ENCODE data around the gene PRKAG2.

PRKAG2 gene

DNA sequence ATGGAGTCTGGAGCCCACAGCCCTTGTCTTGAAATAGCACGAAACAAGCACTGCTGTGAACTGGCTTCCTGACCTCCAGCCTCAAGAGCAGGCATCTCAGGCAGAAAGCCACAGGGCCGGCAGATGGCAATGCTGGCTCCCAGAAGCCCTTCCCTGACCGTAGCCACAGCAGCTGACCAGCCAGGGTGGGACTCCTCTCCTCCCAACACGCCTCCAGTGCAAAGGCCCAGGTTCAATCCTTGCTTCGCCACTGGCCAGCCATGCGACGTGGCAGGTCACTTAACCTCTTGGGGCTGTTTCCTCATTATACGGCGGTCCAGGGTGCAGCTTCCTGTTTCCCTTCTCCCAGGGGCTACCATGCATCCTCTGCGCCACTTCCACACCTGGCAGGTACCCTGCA lies 12.8 kb downstream of the PRKAG2 start:
- DNase-seq: no peak

DNA sequence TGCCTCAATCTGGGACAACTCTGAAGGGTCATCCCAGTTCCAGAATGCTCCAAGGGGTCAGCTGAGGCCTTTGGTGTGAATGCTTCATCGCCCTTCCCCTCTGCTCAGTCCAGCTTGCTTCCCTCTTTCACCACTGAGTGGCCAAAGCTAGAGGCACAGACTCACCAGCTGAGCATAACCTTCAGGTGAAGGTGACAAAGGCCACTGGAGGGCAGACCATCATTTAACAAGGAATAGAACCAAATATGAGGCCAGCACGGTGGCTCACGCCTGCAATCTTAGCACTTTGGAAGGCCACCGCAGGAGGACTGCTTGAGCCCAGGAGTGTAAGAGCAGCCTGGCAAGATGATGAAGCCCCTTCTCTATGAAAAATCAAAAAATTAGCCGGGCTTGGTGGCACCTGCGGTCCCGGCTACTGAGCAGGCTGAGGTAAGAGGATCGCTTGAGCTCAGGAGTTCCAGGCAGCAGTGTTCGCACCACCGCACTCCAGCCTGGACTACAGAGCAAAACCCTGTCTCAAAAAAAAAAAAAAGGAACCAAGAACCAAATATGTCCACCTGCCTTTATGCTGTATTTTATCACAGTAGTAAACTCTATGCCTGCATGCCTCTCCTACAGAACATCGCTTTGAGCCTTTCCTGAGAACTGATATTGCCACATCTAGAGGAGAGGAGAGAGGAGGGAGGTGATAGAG lies 13.4 kb downstream of the PRKAG2 start:
- DNase-seq: no peak

DNA sequence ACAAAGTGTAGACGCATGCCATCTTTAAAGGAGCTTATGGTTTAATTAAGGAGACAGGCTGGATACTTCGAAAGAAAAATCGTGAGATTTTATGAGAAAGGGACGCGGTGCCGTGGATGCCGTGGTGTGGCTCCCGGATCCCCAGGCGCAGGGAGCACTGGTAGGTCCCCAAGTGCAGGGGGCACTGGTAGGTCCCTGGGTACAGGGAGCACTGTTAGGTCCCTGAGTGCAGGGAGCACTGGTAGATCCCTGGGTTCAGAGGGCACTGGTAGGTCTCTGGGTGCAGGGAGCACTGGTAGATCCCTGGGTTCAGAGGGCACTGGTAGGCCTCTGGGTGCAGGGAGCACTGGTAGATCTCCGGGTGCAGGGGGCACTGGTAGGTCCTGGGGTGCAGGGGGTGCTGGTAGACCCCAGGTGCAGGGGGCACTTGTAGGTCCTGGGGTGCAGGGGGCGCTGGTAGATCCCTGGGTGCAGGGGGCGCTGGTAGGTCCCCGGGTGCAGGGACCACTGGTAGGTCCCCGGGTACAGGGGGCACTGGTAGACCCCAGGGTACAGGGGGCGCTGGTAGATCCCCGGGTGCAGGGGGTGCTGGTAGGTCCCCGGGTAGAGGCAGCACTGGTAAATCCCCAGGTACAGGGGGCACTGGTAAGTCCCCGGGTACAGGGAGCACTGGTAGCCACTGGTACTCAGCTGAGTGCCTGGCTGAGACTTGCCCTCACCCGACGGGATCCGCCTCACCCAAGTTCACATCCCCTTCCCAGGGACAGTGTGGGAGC lies 14.1 kb downstream of the PRKAG2 start:
- no peak for DNase-seq

DNA sequence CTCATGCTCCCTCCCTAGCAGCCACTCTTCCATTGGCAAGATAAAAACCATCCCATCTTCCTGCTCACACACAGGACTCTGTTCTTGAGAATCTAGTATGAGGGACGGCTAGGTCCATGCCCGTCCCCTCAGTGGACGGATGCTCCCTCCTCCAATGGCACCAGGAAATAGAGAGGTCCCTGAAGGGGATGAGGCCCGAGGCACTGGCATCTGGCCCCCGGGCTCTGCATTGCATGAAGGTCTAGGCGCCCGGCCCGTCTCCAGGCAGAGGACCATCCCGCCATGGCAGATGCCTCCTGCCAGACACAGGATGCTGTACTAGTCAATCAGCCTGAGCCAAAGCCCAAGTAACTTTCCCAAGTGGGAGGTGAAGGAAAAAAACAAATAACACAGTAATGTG lies 15.0 kb downstream of the PRKAG2 start:
- DNase-seq: no peak

DNA sequence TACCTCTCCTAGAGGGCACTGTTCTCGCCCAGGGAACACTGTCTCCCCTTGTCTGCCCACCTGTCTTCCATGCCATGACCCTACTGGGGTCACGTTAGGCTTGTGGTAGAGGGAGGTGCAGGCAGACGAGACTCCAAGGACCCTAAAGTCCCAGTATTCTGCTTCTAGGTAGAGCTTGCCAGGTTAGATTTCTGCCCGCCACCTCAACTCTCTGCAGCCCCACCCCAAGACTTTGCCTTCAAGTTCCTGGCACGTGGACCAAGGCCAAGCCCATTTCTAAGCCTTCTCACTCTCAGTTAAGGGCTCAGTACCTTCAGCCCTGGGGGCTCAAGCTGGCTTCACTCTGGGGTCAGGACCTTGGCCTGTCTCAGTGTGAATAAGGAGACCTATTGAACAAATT lies 16.1 kb downstream of the PRKAG2 start:
- no peak for DNase-seq

DNA sequence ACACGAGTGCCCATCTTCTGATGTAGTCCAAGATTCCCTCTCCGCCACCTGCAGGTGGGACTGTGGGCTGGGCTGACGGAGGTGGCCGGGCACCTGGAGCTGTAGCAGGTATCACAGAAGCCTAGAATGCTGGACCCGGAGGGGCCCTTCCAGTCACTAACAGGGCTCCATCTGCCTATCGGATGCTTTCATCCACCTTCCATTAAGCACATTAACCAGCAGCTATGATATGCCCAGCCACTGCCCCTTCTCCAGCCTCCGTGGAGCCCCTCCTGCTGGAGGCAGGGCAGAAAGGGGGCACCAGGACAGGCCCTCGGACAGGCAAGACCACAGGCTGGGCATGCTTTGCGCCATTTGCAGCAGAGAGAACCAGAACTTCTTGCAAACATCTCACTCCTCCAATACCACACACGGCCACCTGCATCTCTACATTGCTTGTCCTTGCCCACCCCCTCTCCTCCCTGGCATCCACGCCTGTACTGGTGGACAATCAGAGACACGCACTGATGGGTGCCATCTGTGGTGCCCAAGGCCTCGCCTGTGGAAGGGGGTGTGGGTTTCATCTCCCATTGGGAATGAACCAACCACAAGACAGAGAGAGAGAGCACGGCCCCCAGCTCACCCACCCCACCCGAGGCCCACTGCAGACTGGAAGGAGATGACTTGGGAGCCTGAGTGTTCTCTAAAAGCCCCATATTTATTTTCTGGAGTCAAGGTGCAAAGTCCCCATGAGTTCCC lies 16.8 kb downstream of the PRKAG2 start:
- DNase-seq: no peak

DNA sequence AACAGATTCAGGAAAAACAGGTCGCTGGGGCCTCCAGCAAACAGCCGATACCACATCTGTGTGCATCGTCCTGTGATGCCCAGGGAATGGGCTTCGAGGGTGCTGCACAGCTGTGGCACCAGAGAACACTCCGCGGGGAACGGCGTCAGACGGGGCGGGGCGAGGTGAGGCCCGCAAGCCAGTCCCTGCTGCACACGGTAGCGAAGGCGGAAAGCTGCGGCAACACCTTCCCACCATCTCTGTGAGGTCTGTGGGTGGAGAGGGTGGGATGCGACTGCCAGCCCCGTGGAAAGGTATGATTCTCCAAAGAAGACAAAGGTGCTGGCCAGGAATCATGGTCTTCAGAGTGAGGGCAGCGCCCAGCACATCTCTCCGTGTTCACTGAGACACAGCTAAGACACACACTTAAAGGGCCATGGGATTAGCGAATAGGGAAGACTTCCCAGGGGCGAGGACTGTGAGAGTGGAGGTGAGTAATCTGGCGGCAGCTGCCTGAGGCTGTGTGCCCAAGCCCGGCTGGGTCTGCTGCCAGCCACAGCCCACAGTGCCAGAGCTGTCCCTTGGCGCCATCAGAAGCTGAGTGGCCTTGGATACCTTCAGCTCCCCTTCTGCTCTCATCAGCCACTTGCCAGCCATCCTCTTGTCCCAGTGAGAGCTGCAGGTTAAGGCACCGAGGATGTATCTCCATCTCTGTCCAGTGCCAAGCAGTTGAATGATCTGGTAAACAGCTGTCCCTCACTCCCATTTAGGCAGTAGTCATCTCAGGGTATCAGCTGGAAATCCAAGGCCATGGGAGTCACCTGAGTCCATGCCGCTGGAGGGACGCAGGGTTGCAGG lies 17.6 kb downstream of the PRKAG2 start:
- no peak for DNase-seq

DNA sequence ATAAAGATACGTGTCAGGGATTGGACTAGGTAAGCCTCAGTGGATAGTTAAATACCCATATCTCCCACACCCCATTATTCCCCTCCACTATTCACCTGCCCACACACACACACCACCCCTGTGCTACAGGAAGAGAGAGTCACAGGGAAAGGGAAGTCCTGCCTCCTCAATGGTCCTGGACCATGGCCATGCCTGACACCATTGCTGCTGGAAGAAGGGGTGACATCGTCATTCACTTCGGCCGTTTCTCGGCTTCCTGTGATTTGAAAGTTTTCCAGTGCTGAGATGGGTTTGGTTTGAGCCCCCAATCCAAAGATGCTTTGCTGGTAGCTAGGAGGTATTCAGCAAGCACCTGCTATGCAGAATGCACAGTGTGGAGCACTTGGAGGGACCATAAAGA lies 18.5 kb downstream of the PRKAG2 start:
- no peak for DNase-seq

DNA sequence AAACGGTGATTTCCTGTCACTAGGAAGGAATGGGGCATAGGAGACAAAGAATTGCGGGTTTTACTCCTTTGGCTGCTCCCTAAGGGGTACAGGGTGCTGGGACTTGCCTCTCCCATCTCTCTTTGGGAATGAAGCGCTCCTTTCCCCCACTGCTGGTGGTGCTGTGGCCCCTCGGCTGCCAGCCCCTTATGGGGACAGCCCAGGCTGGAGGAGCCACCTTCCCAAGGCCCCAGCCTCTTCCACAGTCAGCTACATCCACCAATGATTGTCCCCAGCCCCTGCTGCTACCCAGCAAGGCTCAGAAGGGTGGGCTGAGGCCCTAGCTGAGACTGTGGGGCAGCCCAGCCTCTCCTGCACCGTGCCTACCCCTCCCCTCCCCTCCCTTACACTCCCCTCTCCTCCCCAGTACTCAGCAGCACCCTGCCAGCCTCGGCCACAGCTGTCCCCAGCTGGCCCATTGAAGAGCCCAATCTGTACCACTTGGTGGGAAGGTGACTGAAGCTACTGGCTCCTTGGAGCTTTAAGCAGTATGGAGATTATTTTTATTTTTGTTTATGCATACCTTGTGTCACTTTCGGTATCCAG lies 19.0 kb downstream of the PRKAG2 start:
- DNase-seq: no peak

DNA sequence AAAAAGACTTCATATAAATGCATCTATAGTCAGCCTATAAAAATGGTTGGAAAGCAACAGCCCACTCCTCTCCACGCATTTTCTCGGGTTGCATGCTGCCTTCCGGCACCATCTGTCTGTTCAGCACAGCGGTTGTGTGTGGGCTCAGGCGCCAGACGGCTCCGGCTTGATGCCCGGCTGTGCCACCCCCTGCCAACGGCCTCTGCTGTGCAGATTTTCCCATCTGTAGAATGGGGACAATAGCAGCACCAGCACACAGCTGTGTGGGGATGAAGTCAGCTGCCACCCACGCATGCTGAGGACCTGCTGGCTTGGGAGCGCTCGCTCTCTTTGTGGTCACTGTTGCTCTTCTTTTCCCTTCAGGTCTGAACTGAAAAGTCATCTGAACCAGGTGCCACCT lies 19.5 kb downstream of the PRKAG2 start:
- DNase-seq: no peak

DNA sequence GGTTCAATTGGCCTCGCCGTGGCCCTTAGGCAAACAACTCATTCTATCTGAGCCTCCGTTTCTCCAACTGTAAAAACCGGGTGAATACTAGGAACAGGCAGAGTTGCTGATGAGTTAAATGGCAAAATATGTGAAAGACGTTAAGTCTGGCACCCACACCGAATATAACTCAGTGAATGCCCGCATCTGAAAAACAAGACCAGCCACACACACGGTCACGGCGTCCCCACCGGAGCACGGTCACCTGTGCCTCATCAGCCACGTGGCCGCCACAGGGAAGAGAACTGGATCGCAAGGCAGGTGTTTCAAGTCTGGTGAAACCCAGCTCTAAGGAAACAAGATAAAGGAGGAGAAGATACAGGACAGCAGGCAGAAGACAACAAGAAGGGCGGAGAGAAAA lies 20.4 kb downstream of the PRKAG2 start:
- DNase-seq: no peak

DNA sequence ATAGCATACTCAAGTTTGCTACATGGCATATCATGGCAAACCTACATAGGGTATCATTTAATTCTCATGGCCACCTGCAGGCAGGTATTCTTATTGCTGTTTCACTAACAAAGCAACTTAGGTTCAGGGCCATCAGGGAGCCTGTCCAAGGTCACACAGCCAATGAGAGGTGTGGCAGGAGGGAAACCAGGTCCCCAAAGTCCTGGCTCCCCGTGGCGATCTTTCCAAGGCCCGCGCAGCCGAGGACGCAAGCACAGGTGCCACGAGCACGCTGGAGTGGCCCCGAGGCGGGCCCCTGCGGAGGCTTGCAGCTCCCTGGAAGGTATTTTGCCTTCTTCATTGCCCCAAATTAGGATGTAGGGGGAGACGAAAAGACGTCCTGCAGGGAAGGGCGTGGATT lies 20.8 kb downstream of the PRKAG2 start:
- no peak for DNase-seq

DNA sequence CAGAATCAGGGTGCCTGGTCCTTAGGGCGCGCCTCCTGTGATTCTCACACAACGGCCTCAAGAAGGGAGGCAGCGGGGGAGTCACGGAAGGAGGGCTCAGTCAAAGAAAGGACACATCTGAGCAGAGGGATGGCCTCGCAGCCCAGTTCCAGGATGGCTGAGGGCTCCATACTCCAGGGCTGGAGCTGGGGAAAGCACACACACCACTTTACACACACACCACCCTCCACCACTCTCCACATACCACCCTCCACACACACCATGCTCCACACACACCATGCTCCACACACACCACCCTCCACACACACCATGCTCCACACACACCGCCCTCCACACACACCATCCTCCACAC lies 22.2 kb downstream of the PRKAG2 start:
- no peak for DNase-seq

DNA sequence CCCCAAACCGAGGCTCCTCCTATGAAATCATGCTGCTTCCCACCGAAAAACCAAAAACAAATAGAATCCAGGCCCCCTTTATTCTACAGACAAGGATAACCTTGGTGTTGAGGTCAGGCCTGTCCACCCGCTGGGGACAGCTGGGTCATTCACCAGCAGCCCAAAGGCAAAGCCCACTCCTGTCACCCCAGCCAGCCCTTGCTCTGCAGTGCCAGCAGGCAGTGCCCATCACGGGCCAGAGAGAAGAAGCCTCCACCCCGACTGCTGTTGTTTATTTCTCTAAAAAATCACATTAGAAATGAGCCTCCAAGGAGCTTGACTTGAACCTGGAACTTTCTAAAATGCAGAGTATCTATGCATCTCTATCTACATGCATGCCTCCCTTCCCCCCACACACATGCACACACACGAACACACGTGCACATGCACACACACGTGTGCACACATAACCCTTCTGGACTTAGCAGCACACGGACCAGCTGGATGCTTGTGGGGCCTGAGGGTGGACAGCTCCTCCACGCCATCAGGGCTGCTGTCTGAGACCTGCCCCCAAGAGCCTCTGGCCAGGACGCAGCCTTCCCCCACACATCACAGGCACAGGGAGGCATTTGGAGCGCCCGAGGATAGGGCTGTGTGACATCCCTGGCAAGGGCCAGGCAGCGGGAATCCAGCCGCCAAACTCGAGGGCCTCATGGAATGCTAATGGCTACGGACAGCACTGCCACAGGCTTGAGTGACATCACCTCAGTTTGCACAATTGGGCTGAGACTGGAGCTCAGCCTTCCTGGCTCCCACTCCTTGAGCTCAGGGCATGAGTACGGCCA lies 22.8 kb downstream of the PRKAG2 start:
- peak; percentile 57 for DNase-seq

DNA sequence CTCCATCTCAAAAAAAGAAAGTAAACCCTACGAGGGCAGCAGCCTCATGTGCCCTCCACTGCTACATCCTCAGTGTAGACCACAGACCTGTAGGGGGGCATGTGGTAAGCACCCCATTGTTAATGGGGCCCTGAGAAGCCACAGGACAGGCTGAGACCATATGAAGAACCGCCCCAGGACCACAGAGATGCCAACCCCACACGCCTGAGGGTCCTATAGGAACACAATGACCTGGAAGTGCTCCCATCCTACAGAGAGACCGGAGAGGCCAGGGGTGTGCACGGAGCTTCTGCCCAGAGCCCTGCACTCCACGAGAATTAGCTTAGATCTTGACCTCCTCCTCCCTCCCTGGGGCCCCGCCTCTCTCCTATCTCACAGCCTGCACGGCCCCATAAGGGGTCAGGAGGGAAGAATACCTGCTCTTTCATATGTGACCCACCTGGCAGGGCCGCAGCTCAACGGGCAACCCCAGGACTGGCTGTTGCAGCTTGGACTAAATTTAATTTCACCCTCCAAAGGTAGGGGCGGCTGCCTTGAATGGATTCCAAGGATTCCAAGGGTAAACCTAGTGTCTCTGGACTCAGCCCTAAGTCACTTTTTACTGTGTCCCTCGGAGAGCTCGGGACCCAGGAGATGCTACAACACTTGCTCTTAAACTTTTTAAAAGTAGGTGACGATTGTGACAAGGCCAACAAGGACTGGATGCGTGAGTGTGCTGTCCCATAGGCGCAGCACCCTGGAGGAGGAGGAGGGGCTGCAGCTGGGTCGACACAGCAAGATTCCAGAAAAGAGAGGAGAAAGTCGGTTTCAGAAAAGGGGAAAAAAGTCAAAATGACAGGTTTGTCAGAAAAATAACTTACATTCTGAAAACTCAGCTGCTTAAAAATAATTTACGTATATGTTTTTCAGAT lies 24.2 kb downstream of the PRKAG2 start:
- DNase-seq: no peak

DNA sequence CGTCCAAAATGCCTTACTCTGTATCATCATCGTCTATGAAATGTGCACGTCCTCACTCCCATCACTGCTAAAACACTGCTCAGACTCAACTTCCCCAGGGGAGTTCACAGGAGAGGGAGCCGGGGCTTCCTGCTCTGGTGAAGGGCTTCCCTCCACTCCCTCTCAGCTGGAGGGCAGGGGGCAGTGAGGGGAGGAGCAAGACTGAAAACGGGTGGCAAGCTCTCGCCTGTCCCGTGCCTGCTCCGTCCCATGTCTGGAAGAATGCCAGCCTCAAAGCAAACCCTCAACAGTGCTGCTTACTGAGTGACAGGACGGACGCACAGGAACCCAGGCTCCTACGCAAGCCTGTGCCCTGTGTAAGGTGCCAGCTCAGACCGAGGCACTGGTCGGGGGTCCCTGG lies 25.1 kb downstream of the PRKAG2 start:
- no peak for DNase-seq

DNA sequence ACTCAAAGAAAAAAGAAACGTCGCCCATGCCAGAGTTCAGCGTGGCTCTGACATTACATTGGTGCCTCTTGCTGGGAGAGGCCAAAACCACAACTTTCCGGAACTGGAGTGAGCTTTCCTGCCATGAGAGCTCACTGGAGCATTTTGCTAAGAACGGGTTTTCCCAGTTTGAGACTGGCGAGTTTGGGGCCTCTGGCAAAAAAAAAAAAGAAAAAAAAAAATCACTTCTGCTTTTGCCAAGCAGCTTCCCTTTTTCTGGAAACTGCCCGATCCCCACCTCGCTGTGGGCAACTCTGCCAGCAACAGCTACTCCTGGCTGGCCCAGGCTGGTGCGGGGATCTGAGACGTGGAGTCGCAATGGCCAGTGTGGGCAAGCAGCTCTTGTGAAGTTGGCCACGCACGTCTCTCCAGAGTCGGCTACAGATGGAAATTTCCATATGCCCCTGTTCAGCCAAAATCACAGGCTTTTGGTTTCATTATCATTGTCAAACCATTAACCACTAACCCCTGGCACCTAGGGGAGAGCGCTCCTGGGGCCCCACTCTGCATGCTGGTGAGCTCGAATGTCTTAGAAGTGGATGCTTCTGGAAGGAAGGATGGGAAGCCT lies 25.7 kb downstream of the PRKAG2 start:
- DNase-seq: no peak

DNA sequence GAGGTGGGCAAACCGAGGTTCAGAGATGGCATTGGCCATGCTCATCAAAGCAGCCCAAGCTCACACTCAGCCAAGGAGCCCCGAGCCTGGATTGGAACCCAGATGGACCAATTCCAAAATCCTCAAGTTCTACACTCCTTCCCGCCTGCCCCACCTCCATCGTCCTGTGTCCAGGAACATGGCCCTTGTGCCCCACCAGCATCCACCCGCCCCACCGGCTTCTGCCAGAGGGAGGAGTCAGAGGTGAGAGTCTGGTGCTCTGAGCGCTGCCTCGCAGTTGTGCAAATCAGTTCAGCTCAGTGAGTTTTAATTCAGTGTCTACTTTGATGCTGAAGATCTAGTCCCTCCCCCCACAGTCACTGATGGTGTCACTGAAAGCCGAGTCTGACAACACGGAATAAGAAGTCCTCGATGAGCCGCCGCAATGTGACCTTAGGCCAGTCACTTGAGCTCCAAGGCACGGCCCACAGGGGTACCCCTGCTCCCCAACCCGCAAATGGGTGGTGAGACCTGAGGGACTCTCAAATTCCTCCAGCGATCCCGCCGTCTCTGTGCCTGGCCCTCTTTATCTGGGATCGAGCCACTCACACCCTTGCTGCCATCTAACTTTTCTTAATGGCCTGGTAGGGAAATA lies 26.3 kb downstream of the PRKAG2 start:
- peak; percentile 30 for DNase-seq

DNA sequence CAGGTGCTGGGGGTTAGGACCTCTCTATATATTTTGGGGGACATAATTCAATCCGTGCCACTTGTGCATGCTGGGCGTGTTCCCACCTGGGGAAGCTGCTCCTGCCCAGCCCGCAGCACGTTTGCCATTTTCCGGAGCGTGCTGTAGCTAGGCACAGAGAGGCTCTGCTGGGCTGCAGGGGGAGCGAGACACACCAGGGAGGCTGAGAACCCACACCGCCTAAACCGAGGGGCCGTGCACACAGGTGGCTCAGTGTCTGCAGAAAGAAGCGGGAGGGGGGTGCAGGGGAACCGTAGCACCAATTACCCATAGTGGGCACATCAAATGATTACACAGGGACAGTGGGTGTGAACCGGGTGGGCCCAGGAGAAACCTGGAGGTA lies 27.0 kb downstream of the PRKAG2 start:
- DNase-seq: no peak

Data from eye (tissue), 1 donor.